ENCODE data around the gene KLRK1.
"Not testable (repeated sequence)": the region's sequence is repeated elsewhere in the genome, so short reads cannot be mapped to it uniquely, and the experiment has no call there.

The KLRK1 gene

DNA sequence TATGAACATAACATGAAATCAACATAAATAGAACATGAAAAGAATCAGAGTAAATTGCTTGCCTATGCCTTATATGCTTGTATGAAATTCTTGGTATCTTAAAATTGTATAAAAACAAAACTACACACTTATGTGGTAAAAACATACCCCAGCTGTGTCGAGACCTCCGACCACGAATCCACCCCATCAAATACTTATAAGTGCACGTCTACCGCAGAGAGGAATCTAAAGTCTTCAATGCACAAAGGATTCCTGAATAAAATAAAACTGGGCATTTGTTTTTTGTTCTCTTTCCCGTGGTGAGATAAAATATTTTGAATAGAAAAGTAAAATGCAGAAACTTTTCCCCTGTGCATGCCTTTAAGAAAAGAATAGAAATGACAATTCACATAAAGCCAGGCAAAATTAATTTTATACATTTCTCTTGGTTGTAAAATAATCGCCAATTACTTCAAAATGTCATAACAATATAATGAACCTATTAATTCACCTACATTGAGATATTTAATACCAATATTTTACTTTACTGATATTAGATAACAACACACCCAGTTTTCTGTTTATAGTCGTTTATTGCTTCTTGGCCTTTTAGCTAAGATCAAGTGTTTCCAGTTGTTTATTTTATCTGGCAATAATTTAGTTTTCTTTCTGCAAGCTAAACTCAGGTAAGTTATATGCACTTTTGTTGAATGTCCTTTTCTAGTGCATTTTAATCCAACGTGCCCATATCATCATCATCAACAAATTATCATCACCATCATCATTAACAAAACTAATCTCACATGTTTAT, 1.0 kb downstream of the KLRK1 start:
- no peak for DNase-seq (ENCODE audit: extremely low read depth, insufficient read length)
- Histone ChIP-seq H3K36me3 (ENCODE audit: control insufficient read depth, insufficient read depth, low read length) (no peaks in the 10 kb centered on the region), H3K4me3 (replicated peaks; ENCODE audit: low read depth, low read length) (no peak overlapping the region), H3K27me3 (replicated peaks; ENCODE audit: control insufficient read depth, insufficient read depth, low read length) (no peaks in the 10 kb centered on the region)
- TF ChIP-seq, protein P1, sequence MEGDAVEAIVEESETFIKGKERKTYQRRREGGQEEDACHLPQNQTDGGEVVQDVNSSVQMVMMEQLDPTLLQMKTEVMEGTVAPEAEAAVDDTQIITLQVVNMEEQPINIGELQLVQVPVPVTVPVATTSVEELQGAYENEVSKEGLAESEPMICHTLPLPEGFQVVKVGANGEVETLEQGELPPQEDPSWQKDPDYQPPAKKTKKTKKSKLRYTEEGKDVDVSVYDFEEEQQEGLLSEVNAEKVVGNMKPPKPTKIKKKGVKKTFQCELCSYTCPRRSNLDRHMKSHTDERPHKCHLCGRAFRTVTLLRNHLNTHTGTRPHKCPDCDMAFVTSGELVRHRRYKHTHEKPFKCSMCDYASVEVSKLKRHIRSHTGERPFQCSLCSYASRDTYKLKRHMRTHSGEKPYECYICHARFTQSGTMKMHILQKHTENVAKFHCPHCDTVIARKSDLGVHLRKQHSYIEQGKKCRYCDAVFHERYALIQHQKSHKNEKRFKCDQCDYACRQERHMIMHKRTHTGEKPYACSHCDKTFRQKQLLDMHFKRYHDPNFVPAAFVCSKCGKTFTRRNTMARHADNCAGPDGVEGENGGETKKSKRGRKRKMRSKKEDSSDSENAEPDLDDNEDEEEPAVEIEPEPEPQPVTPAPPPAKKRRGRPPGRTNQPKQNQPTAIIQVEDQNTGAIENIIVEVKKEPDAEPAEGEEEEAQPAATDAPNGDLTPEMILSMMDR (IDR thresholded peaks at IDR 0.05; ENCODE audit: insufficient read depth, low read length, poor library complexity, severe bottlenecking), result no peak

DNA sequence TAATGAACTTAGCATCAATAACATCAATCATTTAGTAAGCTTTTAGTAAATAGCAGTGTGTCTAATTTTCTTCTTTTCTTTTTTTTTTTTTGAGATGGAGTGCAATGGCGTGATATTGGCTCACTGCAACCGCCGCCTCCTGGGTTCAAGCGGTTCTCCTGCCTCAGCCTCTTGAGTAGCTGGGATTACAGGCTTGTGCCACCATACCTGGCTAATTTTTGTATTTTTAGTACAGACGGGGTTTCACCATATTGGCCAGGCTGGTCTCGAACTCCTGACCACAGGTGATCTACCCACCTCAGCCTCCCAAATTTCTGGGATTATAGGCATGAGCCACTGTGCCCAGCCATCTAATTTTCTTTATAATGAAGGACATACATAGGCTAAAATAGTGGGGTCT, 2.3 kb downstream of the KLRK1 start:
- H3K4me3 ChIP-seq (replicated peaks; ENCODE audit: low read depth, low read length); H3K36me3 ChIP-seq (ENCODE audit: control insufficient read depth, insufficient read depth, low read length); DNase-seq (ENCODE audit: extremely low read depth, insufficient read length); H3K27me3 ChIP-seq (replicated peaks; ENCODE audit: control insufficient read depth, insufficient read depth, low read length): not testable (repeated sequence)

DNA sequence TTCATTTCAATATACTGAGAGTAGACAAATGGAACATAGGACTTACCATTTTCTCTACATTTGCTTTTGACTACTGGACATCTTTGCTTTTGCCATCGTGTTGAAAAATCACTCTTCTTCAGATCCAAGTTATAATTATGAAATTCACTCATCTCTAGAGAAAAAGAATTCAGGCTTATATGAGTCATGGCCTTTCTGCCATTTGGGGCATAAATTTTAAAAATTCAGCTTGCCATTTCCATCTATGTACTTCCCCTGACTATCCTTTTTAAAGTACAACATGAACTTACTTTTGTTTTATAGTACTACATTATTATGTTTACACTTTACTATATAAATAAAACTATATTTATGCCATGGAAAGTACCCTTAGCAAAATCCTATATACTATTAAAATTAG, 3.0 kb downstream of the KLRK1 start:
- TF ChIP-seq, protein P1 (IDR thresholded peaks at IDR 0.05; ENCODE audit: insufficient read depth, low read length, poor library complexity, severe bottlenecking), result no peak
- H3K27me3 ChIP-seq (replicated peaks; ENCODE audit: control insufficient read depth, insufficient read depth, low read length), result no peaks in the 10 kb centered on the region

DNA sequence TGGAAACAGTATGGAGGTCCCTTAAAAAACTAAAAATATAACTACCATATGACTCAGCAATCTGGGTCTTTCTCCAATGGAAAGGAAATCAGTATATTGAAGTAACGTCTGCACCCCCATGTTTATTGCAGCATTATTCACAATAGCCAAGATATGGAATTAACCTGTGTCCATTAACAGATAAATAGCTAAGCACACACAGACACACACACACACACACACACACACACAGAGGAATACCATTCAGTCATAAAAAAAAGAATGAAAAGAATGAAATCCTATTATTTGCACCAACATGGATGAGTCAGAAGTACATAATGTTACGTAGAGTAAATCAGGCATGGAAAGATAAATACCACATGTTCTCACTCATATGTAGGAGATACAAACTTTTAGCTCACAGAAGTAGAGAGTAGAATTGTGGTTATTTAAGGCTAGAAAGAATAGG, 4.7 kb downstream of the KLRK1 start:
- no peak for DNase-seq (ENCODE audit: extremely low read depth, insufficient read length)
- TF ChIP-seq, protein P1 (IDR thresholded peaks at IDR 0.05; ENCODE audit: insufficient read depth, low read length, poor library complexity, severe bottlenecking), result no peak
- Histone ChIP-seq H3K4me3 (replicated peaks; ENCODE audit: low read depth, low read length) (no peak overlapping the region), H3K36me3 (ENCODE audit: control insufficient read depth, insufficient read depth, low read length) (no peaks in the 10 kb centered on the region), H3K27me3 (replicated peaks; ENCODE audit: control insufficient read depth, insufficient read depth, low read length) (no peaks in the 10 kb centered on the region)

More for the DNA sequence above, 3.0 kb downstream of the KLRK1 start:
- H3K36me3 ChIP-seq (ENCODE audit: control insufficient read depth, insufficient read depth, low read length), result no peaks in the 10 kb centered on the region
- no peak overlapping the region for H3K4me3 ChIP-seq (replicated peaks; ENCODE audit: low read depth, low read length)
- no peak for DNase-seq (ENCODE audit: extremely low read depth, insufficient read length)

DNA sequence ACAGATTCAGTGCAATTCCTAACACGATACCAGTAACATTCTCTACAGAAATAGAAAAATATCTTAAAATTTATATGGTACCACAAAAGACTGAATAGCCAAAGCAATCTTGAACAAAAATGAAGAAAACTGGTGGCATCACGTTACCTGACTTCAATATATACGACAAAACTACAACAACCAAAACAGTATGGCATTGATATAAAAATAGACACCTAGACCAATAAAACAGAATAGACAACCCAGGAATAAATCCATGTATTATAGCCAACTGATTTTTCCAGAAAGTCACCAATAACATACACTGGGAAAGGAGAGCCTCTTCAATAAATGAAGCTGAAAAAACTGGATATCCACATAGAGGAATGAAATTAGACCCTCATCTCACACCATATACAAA, 5.7 kb downstream of the KLRK1 start:
- no peak for DNase-seq (ENCODE audit: extremely low read depth, insufficient read length)
- Histone ChIP-seq H3K36me3 (ENCODE audit: control insufficient read depth, insufficient read depth, low read length) (no peaks in the 10 kb centered on the region), H3K27me3 (replicated peaks; ENCODE audit: control insufficient read depth, insufficient read depth, low read length) (no peaks in the 10 kb centered on the region), H3K4me3 (replicated peaks; ENCODE audit: low read depth, low read length) (no peak overlapping the region)
- TF ChIP-seq, protein P1 (IDR thresholded peaks at IDR 0.05; ENCODE audit: insufficient read depth, low read length, poor library complexity, severe bottlenecking), result no peak

DNA sequence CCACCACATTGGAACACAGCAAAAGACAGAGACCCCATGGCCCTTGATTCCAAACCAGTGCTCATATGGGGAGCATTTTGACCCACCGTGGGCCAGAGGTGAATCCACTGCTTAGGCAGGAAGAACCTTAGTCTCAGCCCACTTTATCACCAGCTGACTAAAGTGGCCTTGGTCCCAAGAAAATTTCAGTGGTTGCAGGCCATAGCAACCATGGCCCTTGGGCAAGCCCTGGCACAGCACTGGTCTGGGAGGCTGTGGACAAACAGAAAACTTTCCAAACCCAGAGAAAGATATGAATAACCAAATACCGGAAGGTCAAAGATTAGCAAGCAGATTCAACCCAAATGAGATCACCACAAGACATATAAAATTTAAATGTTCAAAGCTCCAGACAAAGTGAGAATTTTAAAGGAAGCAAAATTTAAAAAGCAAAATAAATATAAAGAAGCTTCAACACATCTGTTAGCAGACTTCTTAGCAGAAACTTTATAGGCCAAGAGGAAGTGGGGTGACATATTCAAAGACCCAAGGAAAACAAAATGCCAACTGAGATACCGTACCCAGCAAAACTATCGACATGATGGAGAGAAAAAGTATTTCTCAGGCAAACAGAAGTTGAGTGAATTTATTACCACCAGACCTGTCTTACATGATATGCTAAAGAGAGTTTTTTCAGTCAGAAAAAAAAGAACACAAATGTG, 7.8 kb downstream of the KLRK1 start:
- H3K36me3 ChIP-seq (ENCODE audit: control insufficient read depth, insufficient read depth, low read length), result no peaks in the 10 kb centered on the region
- DNase-seq (ENCODE audit: extremely low read depth, insufficient read length), result no peak
- TF ChIP-seq, protein P1 (IDR thresholded peaks at IDR 0.05; ENCODE audit: insufficient read depth, low read length, poor library complexity, severe bottlenecking), result no peak
- H3K27me3 ChIP-seq (replicated peaks; ENCODE audit: control insufficient read depth, insufficient read depth, low read length), result no peaks in the 10 kb centered on the region
- no peak overlapping the region for H3K4me3 ChIP-seq (replicated peaks; ENCODE audit: low read depth, low read length)

DNA sequence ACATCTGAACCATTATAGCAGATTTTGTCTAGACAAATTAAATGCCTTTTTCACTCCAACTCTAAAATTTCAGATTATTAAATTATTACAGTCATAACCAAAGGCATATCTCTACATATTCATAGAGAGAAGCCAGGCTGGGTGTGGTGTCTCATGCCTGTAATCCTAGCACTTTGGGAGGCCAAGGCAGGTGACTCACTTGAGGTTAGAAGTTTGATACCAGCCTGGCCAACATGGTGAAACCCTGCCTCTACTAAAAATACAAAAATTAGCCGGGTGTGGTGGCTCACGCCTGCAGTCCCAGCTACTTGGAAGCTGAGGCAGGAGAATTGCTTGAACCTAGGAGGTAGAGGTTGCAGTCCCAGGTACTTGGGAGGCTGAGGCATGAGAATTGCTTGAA, 11.1 kb downstream of the KLRK1 start:
- H3K4me3 ChIP-seq (replicated peaks; ENCODE audit: low read depth, low read length); DNase-seq (ENCODE audit: extremely low read depth, insufficient read length); H3K27me3 ChIP-seq (replicated peaks; ENCODE audit: control insufficient read depth, insufficient read depth, low read length); H3K36me3 ChIP-seq (ENCODE audit: control insufficient read depth, insufficient read depth, low read length): not testable (repeated sequence)
